ENCODE results near the gene RFNG.
A peak's percentile ranks its signal among the peaks of the same experiment; 100 is the strongest.
"Not testable (repeated sequence)": the region's sequence is repeated elsewhere in the genome, so short reads cannot be mapped to it uniquely, and the experiment has no call there.

The RFNG gene

GRCh38 chr17:82042649-82043048, 9.0 kb downstream of the RFNG start:
- no peak for DNase-seq (ENCODE audit: low spot score)

DNA sequence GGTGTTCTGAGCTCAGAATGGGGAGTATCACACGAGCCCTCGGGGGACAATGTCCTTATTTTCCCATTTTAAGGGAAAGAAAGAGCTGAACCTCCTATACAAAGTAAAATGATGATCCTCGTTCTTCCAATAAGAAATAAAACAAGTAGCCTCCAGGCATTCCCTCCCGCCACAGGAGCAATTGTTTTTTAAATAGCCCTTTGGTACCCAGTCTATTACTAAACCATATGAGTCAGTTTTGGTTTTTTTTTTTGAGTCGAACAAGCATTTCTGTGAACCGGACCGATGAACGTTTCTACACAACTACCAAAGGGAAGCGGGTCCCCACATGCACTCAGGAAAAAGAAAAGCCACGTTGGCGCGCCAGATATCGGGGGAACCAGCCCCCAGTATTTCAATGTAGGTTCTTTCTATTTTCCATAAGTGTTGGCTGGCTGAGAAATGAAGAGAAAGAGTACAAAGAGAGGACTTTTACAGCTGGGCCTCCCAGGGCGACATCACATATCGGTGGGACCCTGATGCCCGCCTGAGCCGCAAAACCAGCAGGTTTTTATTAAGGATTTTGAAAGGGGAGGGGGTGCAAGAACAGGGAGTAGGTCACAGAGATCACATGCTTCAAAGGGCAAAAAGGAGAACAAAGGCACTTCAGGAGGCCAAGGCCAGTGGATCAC, 10.3 kb downstream of the RFNG start:
- DNase-seq (ENCODE audit: low spot score): no peak

- DNase-seq (ENCODE audit: low spot score): no peak
These were observed 11.8 kb downstream of the RFNG start for GRCh38 chr17:82039695-82040299.

GRCh38 chr17:82038796-82039409, 12.7 kb downstream of the RFNG start:
- DNase-seq (ENCODE audit: low spot score): not testable (repeated sequence)

- DNase-seq (ENCODE audit: low spot score): no peak
These were observed 13.8 kb downstream of the RFNG start for GRCh38 chr17:82037889-82038195.

- DNase-seq (ENCODE audit: low spot score): peak; percentile 97
These were observed 14.3 kb downstream of the RFNG start, which contains the start of gene DCXR for GRCh38 chr17:82037092-82037888. Gene DCXR (minus strand): TSS chr17:82037697. CDS start chr17:82037682, 15 bp downstream.

- no peak for DNase-seq (ENCODE audit: low spot score)
These were observed 14.9 kb downstream of the RFNG start for GRCh38 chr17:82036634-82037091.

- no peak for DNase-seq (ENCODE audit: low spot score)
These were observed 15.5 kb downstream of the RFNG start for GRCh38 chr17:82035956-82036633.

DNA sequence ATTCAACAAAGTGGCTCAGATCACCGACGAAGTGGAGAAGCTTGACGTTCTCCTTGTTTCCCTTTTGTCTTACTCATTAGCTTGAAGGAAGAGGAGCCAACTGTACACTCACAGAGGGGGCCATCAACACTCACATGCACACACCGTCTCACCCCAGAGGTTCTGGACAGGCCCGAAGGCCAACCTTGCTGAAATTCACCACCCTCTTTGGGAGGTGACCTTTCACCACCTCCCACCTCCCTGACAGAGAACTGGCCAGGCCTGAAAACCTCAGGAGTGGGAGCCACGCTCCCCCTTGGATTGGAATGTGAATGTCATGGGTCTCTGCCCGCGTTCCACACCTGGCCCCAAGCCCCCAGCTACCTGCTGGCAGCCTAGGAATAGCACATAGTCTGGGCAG, 16.1 kb downstream of the RFNG start:
- DNase-seq (ENCODE audit: low spot score): no peak

- no peak for DNase-seq (ENCODE audit: low spot score)
These were observed 17.1 kb downstream of the RFNG start for GRCh38 chr17:82034371-82035011.

DNA sequence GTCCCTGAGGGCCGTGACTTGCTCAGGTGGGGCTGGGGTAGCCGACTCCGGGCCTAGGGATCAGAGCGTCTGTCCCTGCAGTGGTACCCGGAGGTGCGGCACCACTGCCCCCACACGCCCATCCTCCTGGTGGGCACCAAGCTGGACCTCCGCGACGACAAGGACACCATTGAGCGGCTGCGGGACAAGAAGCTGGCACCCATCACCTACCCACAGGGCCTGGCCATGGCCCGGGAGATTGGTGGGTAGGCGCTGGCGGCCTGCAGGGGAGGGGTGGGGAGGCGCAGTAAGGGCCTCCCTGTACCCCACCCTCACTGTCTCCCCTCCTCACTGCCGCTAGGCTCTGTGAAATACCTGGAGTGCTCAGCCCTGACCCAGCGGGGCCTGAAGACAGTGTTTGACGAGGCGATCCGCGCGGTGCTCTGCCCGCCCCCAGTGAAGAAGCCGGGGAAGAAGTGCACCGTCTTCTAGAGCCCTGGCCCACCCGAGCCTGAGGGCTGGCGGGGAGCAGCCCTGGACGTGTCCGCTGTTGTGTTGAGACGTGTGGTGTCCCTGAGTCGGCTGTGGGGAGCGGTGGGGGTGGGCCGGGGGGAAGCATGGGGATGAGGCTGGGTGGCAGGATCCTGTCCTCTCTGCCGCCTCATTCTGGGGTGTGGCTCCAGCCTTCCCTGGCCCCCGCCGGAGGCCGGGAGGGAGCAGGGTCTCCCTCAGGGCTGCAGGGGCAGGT, 18.1 kb downstream of the RFNG start:
- no peak for DNase-seq (ENCODE audit: low spot score)

GRCh38 chr17:82031885-82032627, 19.6 kb downstream of the RFNG start:
- DNase-seq (ENCODE audit: low spot score): peak; percentile 33

GRCh38 chr17:82031303-82031884, 20.2 kb downstream of the RFNG start, which contains the start of gene RAC3:
Gene RAC3 (plus strand): TSS chr17:82031678. CDS start chr17:82031762, 84 bp downstream.
- no peak for DNase-seq (ENCODE audit: low spot score)

DNA sequence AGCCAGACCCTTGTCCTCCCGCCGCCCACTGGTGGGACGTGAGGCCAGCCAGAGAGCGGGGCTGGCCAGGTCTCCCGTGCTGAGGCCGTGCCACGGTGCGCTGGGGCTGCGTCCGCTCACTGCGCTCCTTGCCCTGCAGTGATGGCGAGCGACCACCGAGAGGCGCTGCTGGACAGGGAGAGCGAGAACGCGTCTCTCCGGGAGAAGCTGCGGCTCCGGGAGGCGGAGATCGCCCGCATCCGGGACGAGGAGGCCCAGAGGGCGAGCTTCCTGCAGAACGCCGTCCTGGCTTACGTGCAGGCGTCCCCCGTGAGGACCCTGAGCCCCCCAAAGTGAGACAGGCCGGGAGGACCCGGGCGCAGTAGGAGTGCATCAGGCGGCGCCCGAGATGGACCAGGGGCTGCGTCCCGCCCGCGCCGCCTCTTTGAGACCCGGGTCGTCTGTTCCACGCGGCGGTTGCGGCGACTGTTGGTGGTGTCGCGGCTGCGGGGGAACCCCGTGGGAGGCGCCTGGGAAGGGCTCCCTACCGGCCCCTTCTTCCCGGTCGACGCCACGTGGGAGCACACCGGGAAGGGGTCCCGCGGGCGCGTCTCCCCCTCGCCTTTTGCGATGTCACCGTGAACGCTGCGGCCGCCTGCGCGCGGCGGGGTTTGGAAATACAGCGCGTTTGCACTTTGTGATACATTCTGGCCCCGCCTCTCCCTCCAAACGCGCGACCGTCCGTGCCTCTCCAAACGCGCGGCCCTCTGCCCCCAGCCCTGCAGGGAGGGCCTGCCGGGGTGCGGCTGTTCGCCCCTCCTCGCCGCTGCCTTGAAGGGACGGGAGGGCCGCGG, 20.9 kb downstream of the RFNG start:
- peak; percentile 74 for DNase-seq (ENCODE audit: low spot score)

- no peak for DNase-seq (ENCODE audit: low spot score)
These were observed 21.6 kb downstream of the RFNG start for GRCh38 chr17:82029990-82030469.

- DNase-seq (ENCODE audit: low spot score): no peak
These were observed 22.2 kb downstream of the RFNG start for GRCh38 chr17:82029391-82029790.

- no peak for DNase-seq (ENCODE audit: low spot score)
These were observed 22.6 kb downstream of the RFNG start for GRCh38 chr17:82028966-82029365.

- DNase-seq (ENCODE audit: low spot score): no peak
These were observed 23.4 kb downstream of the RFNG start for GRCh38 chr17:82028246-82028645.
